Thyroid gland (tissue), 4 donors: ENCODE results near the gene REG4.
"Not testable (repeated sequence)": the region's sequence is repeated elsewhere in the genome, so short reads cannot be mapped to it uniquely, and the experiment has no call there.

Source experiments
- CTCF ChIP-seq, 6 experiments: fragments of 200-600 bp in 3 of 6; fragments of 450-650 bp in 3 of 6; sonication (generic) in 3 of 6; IDR thresholded peaks; one replicate each; pipeline ENCODE4 v1.5.1; 2016 to 2019; ENCODE audit warnings: antibody characterized with exemption in 6 of 6, mild to moderate bottlenecking in 2 of 6, inconsistent platforms in 1 of 6, moderate library complexity in 1 of 6
- POLR2A ChIP-seq, 2 donors: fragments of 450-650 bp; IDR thresholded peaks; one replicate each; pipeline ENCODE4 v1.6.1; 2017; ENCODE audit warnings: antibody characterized with exemption in 2 of 2, mild to moderate bottlenecking in 2 of 2, moderate library complexity in 1 of 2

GRCh38 chr1:119844206-119844605 lies 32.9 kb upstream of the REG4 start:
- TF ChIP-seq CTCF, POLR2A (IDR thresholded peaks at IDR 0.05): not testable (repeated sequence)
